Measurements from ENCODE around the gene HIVEP3.

- TF ChIP-seq CTCF (optimal IDR thresholded peaks at IDR 0.05 in 1 of 3, IDR thresholded peaks at IDR 0.05 in 1 of 3, conservative IDR thresholded peaks at IDR 0.05 in 1 of 3; ENCODE audit: extremely low read depth in 1 of 3, insufficient read depth in 2 of 3, low read length in 3 of 3) (no peak), EZH2 (IDR thresholded peaks at IDR 0.05; ENCODE audit: low read length) (no peak)
Measured at GRCh38 chr1:41924911-41925310, 6.2 kb upstream of the HIVEP3 start.

Data from keratinocyte (primary cell).